Measurements from ENCODE around the gene LEPROT. TPM values are rescaled to one million over a fixed set of nuclear protein-coding genes. Genes with fewer than 3 reads are reported as not detected.

Gene LEPROT
- total and polyA plus RNA-seq, 4 experiments from 2014 or later = 13.2 to 27.1 (median 25.4) TPM

GRCh38 chr1:65435987-65436386 lies 15.5 kb downstream of the LEPROT start:
- no peaks in the 10 kb centered on the region for H3K27me3 Mint-ChIP-seq
- H3K4me3 Mint-ChIP-seq = no peak overlapping the region
- ChIA-PET CTCF (ENCODE audit: partially characterized antibody) (interaction anchor here (0.8 kb wide), 1 partner anchor 23 kb away, joined by 3 read pairs; no protein-coding TSS in a partner anchor), POLR2A (ENCODE audit: partially characterized antibody) (no interaction called here)
- intact Hi-C loops (cut with micrococcal nuclease) = no loop called here
- no peaks in the 10 kb centered on the region for H3K9me3 Mint-ChIP-seq
- H3K27ac Mint-ChIP-seq = no peak overlapping the region
- Histone ChIP-seq H3K4me3 (ENCODE audit: low read length in 2 of 2) (no peak overlapping the region), H3K27ac (ENCODE audit: low read depth, low read length) (no peak overlapping the region), H3K4me1 (ENCODE audit: insufficient read depth, low read length) (peaks cover under 1% of the 10 kb centered on the region), H3K36me3 (ENCODE audit: insufficient read depth, low read length) (no peaks in the 10 kb centered on the region), H3K27me3 (ENCODE audit: insufficient read depth, low read length) (no peaks in the 10 kb centered on the region), H3K9me3 (ENCODE audit: control insufficient read depth in 1 of 2, low read length in 2 of 2) (no peaks in the 10 kb centered on the region)
- no peak for DNase-seq
- H3K36me3 Mint-ChIP-seq = peaks cover 21 to 26% of the 10 kb centered on the region in 2 donors
- H3K4me1 Mint-ChIP-seq = peaks cover 0 to 9% (median 2%) of the 10 kb centered on the region in 4 donors

DNA sequence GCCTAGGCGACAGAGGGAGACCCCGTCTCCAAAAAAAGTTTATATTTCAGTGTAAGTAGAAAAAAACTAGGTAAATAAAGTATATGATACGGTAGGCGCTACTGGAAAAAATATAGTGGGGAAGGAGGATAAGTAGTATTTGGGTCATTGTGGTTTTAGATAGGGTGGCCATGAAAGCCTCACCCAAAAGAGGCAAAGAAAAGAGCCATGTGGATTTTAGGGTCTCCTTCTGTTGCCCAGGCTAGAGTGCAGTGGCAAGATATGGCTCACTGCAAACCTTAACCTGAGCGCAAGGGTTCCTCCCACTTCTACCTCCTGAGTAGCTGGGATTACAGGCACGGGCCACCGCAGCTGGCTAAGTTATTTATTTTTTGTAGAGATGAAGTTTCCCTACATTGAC lies 17.1 kb downstream of the LEPROT start:
- Histone ChIP-seq H3K4me3 (ENCODE audit: low read length in 2 of 2) (no peak overlapping the region), H3K27ac (ENCODE audit: low read depth, low read length) (no peak overlapping the region), H3K4me1 (ENCODE audit: insufficient read depth, low read length) (no peaks in the 10 kb centered on the region), H3K27me3 (ENCODE audit: insufficient read depth, low read length) (no peaks in the 10 kb centered on the region), H3K36me3 (ENCODE audit: insufficient read depth, low read length) (no peaks in the 10 kb centered on the region), H3K9me3 (ENCODE audit: control insufficient read depth in 1 of 2, low read length in 2 of 2) (no peaks in the 10 kb centered on the region)
- H3K4me1 Mint-ChIP-seq = peaks cover 0 to 2% (median 0%) of the 10 kb centered on the region in 4 donors
- no peaks in the 10 kb centered on the region for H3K9me3 Mint-ChIP-seq
- ChIA-PET CTCF (ENCODE audit: partially characterized antibody) (no interaction called here), POLR2A (ENCODE audit: partially characterized antibody) (no interaction called here)
- intact Hi-C loops (cut with micrococcal nuclease) = no loop called here
- H3K4me3 Mint-ChIP-seq = no peak overlapping the region
- peaks cover 9 to 20% of the 10 kb centered on the region in 2 donors for H3K36me3 Mint-ChIP-seq
- peak overlapping the region in 1 of 7 donors; percentile 47 for H3K27ac Mint-ChIP-seq
- no peaks in the 10 kb centered on the region for H3K27me3 Mint-ChIP-seq
- DNase-seq = no peak

GRCh38 chr1:65440322-65440900 lies 19.9 kb downstream of the LEPROT start:
- CTCF ChIA-PET (ENCODE audit: partially characterized antibody) = interaction anchor here (0.8 to 1.5 kb wide), 2 partner anchors 9 to 11 kb away, joined by 4 to 10 read pairs; no protein-coding TSS in a partner anchor

DNA sequence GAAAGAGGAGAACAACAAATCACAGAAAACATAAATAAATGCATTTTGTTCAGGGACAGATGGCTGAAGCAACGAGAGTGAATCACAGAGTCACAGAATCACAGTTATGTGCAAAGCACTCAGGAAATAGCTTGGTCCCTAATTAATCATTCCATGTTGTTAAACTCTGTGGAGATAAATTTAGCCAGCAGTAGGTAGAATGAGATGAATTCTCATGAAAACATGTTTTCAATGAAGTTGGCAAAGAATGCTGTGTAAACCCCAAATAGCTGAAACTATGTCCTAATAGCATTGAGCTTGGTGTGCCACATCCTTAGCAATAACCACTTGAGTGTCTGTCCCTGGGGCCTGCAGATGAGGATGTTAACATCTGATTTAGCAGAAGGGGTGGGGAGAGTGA lies 20.4 kb downstream of the LEPROT start:
- Histone ChIP-seq H3K4me3 (ENCODE audit: low read length in 2 of 2) (no peak overlapping the region), H3K27ac (ENCODE audit: low read depth, low read length) (no peak overlapping the region), H3K36me3 (ENCODE audit: insufficient read depth, low read length) (no peaks in the 10 kb centered on the region), H3K27me3 (ENCODE audit: insufficient read depth, low read length) (no peaks in the 10 kb centered on the region), H3K9me3 (ENCODE audit: control insufficient read depth in 1 of 2, low read length in 2 of 2) (no peaks in the 10 kb centered on the region), H3K4me1 (ENCODE audit: insufficient read depth, low read length) (no peaks in the 10 kb centered on the region)
- no peaks in the 10 kb centered on the region for H3K9me3 Mint-ChIP-seq
- POLR2A ChIA-PET (ENCODE audit: partially characterized antibody) = interaction anchor here (0.8 kb wide), 1 partner anchor 21 kb away, joined by 3 read pairs; the partner anchor contains the start of genes LEPR and LEPROT
- no peak for DNase-seq
- peaks cover 2 to 9% of the 10 kb centered on the region in 2 donors for H3K36me3 Mint-ChIP-seq
- CTCF ChIA-PET (ENCODE audit: partially characterized antibody) = interaction anchor here (1.5 kb wide), 1 partner anchor 10 kb away, joined by 10 read pairs; no protein-coding TSS in a partner anchor
- no peaks in the 10 kb centered on the region for H3K27me3 Mint-ChIP-seq
- no peak overlapping the region for H3K27ac Mint-ChIP-seq
- H3K4me1 Mint-ChIP-seq = no peaks in the 10 kb centered on the region
- intact Hi-C loops (cut with micrococcal nuclease) = no loop called here
- H3K4me3 Mint-ChIP-seq = no peak overlapping the region

More at GRCh38 chr1:65440322-65440900, 19.9 kb downstream of the LEPROT start:
- Histone ChIP-seq H3K27ac (ENCODE audit: low read depth, low read length) (no peak overlapping the region), H3K9me3 (ENCODE audit: control insufficient read depth in 1 of 2, low read length in 2 of 2) (no peaks in the 10 kb centered on the region), H3K4me1 (ENCODE audit: insufficient read depth, low read length) (no peaks in the 10 kb centered on the region), H3K36me3 (ENCODE audit: insufficient read depth, low read length) (no peaks in the 10 kb centered on the region), H3K4me3 (ENCODE audit: low read length in 2 of 2) (no peak overlapping the region), H3K27me3 (ENCODE audit: insufficient read depth, low read length) (no peaks in the 10 kb centered on the region)
- Mint-ChIP-seq H3K4me3 (no peak overlapping the region), H3K4me1 (no peaks in the 10 kb centered on the region), H3K36me3 (peaks cover 2 to 10% of the 10 kb centered on the region in 2 donors), H3K27me3 (no peaks in the 10 kb centered on the region), H3K9me3 (no peaks in the 10 kb centered on the region), H3K27ac (no peak overlapping the region)
- intact Hi-C loops (cut with micrococcal nuclease) = no loop called here
- POLR2A ChIA-PET (ENCODE audit: partially characterized antibody) = no interaction called here
- no peak for DNase-seq

DNA sequence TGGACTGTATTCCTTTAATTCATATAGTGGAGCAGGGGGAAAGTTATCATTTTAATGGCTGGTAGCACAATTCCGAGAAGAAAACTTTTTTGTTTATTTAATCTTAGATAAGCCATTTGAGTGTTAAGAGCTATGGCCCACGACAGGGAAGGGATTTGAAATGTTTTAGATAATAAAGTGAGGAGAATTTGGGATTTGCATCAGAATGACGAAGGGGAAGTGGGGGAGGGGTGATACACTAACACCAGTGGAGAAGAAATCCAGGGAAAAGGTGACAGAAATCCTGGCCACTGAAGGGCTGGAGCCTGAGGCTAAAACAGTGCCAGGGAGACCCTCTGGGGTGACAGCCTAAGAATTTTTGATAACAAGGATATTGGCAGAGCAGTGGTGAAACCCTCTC lies 21.0 kb downstream of the LEPROT start:
- Mint-ChIP-seq H3K36me3 (peaks cover 0 to 6% of the 10 kb centered on the region in 2 donors), H3K9me3 (no peaks in the 10 kb centered on the region), H3K27ac (no peak overlapping the region), H3K4me3 (no peak overlapping the region), H3K27me3 (no peaks in the 10 kb centered on the region), H3K4me1 (no peaks in the 10 kb centered on the region)
- Histone ChIP-seq H3K4me3 (ENCODE audit: low read length in 2 of 2) (no peak overlapping the region), H3K27ac (ENCODE audit: low read depth, low read length) (no peak overlapping the region), H3K4me1 (ENCODE audit: insufficient read depth, low read length) (no peaks in the 10 kb centered on the region), H3K36me3 (ENCODE audit: insufficient read depth, low read length) (no peaks in the 10 kb centered on the region), H3K27me3 (ENCODE audit: insufficient read depth, low read length) (no peaks in the 10 kb centered on the region), H3K9me3 (ENCODE audit: control insufficient read depth in 1 of 2, low read length in 2 of 2) (no peaks in the 10 kb centered on the region)
- CTCF ChIA-PET (ENCODE audit: partially characterized antibody) = interaction anchor here (1.5 kb wide), 1 partner anchor 10 kb away, joined by 10 read pairs; no protein-coding TSS in a partner anchor
- no peak for DNase-seq
- POLR2A ChIA-PET (ENCODE audit: partially characterized antibody) = interaction anchor here (0.8 kb wide), 1 partner anchor 21 kb away, joined by 3 read pairs; the partner anchor contains the start of genes LEPR and LEPROT
- intact Hi-C loops (cut with micrococcal nuclease) = no loop called here

- H3K27ac Mint-ChIP-seq = no peak overlapping the region
- no peak overlapping the region for H3K27ac ChIP-seq (ENCODE audit: low read depth, low read length)
- no peak for DNase-seq
- ChIA-PET POLR2A (ENCODE audit: partially characterized antibody) (no interaction called here), CTCF (ENCODE audit: partially characterized antibody) (no interaction called here)
- no peaks in the 10 kb centered on the region for H3K27me3 ChIP-seq (ENCODE audit: insufficient read depth, low read length)
- no peak overlapping the region for H3K4me3 Mint-ChIP-seq
- H3K36me3 ChIP-seq (ENCODE audit: insufficient read depth, low read length) = no peaks in the 10 kb centered on the region
- peaks cover 0 to 2% of the 10 kb centered on the region in 2 donors for H3K36me3 Mint-ChIP-seq
- intact Hi-C loops (cut with micrococcal nuclease) = no loop called here
- no peaks in the 10 kb centered on the region for H3K4me1 ChIP-seq (ENCODE audit: insufficient read depth, low read length)
- no peaks in the 10 kb centered on the region for H3K27me3 Mint-ChIP-seq
- H3K4me3 ChIP-seq (ENCODE audit: low read length in 2 of 2) = no peak overlapping the region
- no peaks in the 10 kb centered on the region for H3K4me1 Mint-ChIP-seq
- H3K9me3 ChIP-seq (ENCODE audit: control insufficient read depth in 1 of 2, low read length in 2 of 2) = no peaks in the 10 kb centered on the region
- H3K9me3 Mint-ChIP-seq = no peaks in the 10 kb centered on the region
Observed at GRCh38 chr1:65442442-65442841, 22.0 kb downstream of the LEPROT start.

DNA sequence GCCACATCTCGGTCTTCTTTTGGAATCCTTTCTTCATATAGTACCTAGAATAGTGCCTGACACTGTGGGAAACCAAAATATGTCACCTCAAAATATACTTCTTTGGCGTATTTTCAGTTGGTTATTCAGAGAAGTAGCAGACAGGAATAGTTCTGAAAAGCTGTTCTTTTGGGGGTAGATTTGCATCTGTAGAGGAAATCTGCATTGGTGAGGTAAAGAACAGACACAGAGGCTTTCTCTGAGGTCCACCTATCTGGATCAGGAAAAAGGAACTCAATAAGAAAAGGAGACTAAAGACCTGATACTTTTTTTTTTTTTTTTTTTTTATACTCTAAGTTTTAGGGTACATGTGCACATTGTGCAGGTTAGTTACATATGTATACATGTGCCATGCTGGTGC lies 23.2 kb downstream of the LEPROT start:
- ChIA-PET POLR2A (ENCODE audit: partially characterized antibody) (no interaction called here), CTCF (ENCODE audit: partially characterized antibody) (no interaction called here)
- no peak overlapping the region for H3K4me3 Mint-ChIP-seq
- H3K36me3 Mint-ChIP-seq = no peaks in the 10 kb centered on the region
- no peaks in the 10 kb centered on the region for H3K36me3 ChIP-seq (ENCODE audit: insufficient read depth, low read length)
- H3K27me3 Mint-ChIP-seq = no peaks in the 10 kb centered on the region
- DNase-seq = no peak
- no peaks in the 10 kb centered on the region for H3K4me1 Mint-ChIP-seq
- intact Hi-C loops (cut with micrococcal nuclease) = no loop called here
- no peaks in the 10 kb centered on the region for H3K4me1 ChIP-seq (ENCODE audit: insufficient read depth, low read length)
- H3K27ac ChIP-seq (ENCODE audit: low read depth, low read length) = no peak overlapping the region
- H3K27ac Mint-ChIP-seq = no peak overlapping the region
- no peaks in the 10 kb centered on the region for H3K27me3 ChIP-seq (ENCODE audit: insufficient read depth, low read length)
- no peaks in the 10 kb centered on the region for H3K9me3 Mint-ChIP-seq
- no peaks in the 10 kb centered on the region for H3K9me3 ChIP-seq (ENCODE audit: control insufficient read depth in 1 of 2, low read length in 2 of 2)
- no peak overlapping the region for H3K4me3 ChIP-seq (ENCODE audit: low read length in 2 of 2)
